Measurements from ENCODE around the gene LEO1.

GRCh38 chr15:52019394-52020220 is 48.0 kb upstream of the LEO1 start:
- no peak for TF ChIP-seq CTCF (IDR thresholded peaks at IDR 0.05)
- TF ChIP-seq POLR2A (IDR thresholded peaks at IDR 0.05), result peak in 1 of 2 donors; percentile 45

Measured in heart left ventricle (tissue), 13 donors.